ENCODE results near the gene CEP290.
A peak's percentile ranks its signal among the peaks of the same experiment; 100 is the strongest.

CEP290 gene, protein sequence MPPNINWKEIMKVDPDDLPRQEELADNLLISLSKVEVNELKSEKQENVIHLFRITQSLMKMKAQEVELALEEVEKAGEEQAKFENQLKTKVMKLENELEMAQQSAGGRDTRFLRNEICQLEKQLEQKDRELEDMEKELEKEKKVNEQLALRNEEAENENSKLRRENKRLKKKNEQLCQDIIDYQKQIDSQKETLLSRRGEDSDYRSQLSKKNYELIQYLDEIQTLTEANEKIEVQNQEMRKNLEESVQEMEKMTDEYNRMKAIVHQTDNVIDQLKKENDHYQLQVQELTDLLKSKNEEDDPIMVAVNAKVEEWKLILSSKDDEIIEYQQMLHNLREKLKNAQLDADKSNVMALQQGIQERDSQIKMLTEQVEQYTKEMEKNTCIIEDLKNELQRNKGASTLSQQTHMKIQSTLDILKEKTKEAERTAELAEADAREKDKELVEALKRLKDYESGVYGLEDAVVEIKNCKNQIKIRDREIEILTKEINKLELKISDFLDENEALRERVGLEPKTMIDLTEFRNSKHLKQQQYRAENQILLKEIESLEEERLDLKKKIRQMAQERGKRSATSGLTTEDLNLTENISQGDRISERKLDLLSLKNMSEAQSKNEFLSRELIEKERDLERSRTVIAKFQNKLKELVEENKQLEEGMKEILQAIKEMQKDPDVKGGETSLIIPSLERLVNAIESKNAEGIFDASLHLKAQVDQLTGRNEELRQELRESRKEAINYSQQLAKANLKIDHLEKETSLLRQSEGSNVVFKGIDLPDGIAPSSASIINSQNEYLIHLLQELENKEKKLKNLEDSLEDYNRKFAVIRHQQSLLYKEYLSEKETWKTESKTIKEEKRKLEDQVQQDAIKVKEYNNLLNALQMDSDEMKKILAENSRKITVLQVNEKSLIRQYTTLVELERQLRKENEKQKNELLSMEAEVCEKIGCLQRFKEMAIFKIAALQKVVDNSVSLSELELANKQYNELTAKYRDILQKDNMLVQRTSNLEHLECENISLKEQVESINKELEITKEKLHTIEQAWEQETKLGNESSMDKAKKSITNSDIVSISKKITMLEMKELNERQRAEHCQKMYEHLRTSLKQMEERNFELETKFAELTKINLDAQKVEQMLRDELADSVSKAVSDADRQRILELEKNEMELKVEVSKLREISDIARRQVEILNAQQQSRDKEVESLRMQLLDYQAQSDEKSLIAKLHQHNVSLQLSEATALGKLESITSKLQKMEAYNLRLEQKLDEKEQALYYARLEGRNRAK (N-terminal part only)

DNA sequence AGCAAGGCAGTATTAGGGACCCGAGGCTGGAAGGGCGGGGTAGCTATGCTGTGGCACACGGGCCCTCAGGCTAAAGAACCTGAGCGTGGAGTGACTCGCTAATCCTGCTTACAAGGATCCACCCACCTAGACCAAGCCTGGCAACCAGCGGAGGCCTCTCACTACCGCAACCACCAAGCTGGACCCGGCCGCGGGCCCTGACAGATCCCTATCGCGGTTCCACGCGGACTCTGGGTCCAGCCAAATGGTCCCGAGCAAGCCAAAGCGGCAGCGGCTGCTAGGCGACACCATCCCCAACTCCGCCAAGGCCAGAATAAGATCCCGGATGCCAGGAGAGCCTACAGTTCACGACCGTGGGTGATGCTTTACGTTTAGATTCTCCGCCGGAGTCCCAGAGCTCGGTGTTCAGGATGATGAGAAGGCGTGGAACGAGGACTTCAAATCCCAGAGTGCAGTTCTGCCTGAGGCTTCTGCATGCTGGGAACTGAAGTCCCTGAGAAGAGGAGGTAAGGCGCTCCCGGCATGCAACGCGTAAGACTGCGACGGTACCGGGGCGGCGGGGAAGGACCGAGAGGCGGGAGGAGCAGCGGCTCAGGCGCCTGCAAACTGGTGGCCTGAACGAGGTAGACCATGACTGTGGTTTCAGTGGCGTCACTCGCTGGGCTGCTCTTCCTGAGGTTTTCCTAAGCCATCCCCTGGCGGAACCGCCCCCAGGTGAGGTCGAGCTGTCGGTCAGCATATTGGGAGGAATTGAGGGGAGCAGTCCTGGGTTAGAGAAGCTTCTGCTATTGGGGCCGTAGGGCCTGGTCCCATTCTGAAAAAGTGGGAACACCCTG, at the start of gene CEP290, which contains the start of gene TMTC3:
Gene CEP290, minus strand, starts transcription at position 315 of the 836 bp plus-strand sequence. CDS start 781 bp downstream, outside the sequence.
Gene TMTC3, plus strand, starts transcription at position 534 of the 836 bp plus-strand sequence. CDS start 6,009 bp downstream, outside the sequence.
- DNase-seq: peak; percentile 88 to 92

DNA sequence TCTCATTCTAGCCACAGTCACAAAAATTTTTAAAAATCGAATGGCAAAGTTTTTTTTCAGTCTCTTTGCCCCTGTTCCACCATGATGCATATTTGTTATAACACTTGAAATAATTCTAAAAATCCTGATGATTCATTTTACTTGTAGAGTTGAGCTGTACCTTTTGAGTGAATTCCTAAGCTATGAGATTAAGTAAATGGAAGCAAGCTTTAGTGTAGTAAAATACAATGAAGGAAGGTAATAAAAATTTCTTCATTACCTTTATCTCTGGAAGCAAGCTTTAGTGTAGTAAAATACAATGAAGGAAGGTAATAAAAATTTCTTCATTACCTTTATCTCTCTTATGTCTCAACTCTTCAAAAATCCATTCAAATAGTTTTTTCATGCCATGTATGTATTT, 46.3 kb upstream of the CEP290 start:
- no peak for DNase-seq

DNA sequence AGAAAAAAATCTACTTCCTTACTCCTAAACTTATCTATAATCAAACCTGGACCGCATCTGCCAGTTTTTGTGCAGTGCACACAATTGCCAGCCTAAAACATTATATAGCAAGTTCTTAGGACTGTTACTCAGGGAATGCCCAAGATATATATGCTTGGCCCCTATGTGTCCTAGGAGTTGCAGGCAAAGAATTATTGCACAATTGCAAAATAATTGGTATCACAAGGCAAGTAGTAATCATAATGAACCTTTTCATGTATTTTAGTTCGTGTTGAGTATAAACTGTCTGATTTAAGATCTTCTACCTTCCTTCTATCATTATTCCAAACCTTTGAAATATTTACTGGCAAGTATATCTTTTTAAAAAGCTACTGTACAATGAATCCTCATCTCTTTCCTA, 45.7 kb upstream of the CEP290 start:
- no peak for DNase-seq

DNA sequence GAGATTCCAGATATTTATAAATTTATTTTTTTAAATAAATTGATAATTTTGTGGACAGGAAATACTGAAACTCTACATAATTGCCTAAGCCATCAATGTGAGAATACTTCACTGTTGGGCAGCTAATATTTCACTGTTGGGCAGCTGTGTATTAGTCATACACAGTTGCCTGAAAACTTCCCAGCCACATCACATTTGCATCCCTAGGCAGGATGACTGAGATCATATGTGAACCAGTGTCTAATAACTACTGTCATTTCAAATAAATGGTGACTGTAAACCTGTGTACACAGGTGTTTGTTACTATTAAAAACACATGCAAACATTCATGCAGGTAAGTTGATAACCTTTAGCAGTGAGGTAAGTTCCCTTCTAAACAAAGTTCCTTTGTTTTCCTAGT, 44.1 kb upstream of the CEP290 start:
- DNase-seq: no peak

DNA sequence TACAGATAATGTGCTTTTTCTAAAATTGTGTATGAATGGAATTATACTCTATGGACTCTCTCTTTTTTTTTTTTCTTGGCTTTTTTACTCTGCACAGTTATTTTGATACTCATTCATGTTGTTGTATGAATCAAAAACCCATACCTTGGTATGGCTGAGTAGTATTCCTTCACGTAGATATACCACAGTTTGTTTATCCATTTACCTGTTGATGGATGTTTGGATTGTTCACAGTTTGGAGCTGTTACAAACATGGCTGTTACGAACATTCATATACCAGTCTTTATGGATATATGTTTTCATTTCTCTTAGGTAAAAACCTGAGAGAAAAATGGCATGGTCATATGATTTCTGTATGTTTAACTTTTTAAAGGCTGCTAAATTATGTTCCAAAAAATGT, 43.4 kb upstream of the CEP290 start:
- no peak for DNase-seq

DNA sequence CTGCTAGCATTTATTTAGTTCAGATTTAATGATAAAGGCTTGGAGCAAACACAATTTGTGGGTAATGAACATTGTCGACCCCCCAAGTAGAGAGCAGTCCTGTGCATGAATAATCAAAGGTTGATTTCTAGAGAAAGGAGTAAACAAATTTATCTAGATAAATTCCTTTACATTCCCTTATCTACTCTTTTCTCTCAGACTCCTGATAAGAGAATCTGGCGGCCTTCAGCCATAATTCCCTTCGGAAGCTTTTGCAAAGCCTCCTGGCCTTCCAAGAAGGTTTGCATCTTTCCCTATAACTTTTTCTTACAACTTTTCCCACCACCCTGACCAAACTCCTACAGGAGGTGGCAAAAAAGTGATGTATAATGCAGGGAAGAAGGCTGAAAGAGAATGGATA, 42.3 kb upstream of the CEP290 start:
- DNase-seq: no peak

DNA sequence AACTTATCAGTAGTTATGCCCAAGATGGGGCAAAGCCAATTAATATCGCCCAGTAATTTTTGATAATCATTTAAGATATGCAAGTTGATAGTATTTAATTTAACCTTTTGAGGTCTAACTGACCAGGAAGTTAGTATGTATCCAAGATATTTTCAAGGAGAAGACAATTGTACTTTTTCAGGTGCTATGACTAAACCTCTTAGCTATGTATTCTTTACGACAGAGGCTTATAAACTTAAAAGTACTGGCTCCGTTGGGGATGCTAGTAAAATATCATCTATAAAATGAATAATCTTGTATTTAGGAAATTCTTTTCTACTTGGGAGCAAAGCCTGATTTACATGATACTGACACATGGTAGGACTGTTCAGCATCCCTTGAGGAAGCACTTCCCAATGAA, 40.5 kb upstream of the CEP290 start:
- no peak for DNase-seq

DNA sequence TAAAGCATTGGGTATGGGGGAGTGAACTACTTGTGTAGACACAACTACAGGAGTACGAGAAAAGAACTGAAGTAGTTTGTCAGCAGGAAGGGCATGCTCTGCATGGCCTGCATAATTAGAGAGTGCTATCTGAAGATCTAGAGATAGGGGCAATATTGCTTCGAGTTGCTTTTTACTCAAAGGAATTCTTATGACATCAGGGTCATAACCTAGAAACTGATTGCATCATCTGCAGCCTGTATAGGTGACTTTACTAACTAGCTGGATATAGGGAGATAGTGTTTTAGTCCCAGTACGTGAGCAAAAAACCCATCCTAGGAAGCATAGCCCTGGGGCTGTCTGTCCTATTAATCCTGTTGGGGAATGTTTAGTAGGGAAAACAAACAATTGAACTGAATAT, 40.0 kb upstream of the CEP290 start:
- DNase-seq: no peak

DNA sequence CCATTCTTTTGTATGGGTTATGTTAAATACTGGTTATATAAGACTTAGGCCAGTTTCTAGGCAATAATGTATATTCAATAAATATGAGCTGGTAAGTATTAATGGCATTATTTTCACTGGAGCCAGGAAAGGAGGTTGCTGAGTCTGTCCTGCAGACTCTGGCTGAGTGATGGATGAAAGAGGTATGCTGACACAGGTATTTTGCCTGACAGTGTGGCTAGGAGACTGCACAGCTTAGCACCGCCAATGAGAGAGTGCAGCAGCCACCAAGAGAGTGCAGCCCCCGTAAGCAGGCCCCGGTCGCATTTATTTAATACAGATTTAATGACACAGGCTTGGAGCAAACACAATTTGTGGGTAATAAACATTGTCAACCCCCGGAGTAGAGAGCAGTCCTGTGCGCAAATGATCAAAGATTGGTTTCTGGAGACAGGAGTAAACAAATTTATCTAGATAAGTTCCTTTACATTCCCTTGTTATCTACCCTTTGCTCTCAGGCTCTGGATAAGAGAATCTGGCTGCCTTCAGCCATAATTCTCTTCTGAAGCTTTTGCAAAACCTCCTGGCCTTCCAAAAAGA, 37.6 kb upstream of the CEP290 start:
- DNase-seq: no peak

DNA sequence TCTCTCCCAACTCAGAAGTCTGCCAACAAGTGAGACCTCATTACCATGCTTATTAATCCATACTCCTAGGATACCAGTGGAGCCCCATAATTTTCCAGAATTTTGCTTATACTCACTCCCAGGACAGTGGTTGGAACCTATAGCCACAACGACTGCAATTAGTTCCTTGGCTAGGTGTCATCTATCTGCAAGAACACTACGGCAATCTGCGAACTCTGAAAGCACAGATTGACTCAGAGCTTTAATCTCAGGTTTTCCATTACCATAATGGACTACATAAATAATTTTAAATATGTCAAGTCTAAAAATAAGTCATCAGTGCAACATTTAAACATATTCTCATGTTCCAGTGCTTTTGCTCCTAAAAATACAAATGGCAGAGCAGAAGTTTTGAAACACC, 33.7 kb upstream of the CEP290 start:
- DNase-seq: no peak

DNA sequence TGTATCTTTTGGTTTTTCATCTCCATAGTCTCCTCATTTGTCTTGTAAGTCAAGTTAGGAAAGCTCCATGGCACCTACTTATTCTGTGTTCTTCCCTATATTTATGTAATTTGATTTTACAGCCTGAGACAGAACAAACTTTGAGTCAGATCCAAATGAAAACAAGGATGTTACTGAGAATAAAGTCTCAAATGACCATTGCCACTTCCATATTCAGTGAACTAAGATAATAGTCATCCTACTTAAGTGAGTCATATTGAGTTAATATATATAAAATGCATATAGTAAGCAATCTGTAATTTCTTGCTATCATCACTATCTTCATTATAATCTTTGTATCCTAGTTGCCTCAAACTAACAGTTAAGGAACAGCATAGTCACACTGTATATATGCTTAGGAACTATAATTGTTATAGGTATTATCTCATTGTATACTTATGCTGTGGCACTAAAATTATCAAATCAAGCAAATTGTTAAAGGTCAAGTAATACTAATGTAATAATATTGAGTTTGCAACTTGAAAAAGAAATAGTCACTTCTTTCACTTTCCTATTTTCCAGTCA, 31.0 kb upstream of the CEP290 start:
- DNase-seq: no peak

DNA sequence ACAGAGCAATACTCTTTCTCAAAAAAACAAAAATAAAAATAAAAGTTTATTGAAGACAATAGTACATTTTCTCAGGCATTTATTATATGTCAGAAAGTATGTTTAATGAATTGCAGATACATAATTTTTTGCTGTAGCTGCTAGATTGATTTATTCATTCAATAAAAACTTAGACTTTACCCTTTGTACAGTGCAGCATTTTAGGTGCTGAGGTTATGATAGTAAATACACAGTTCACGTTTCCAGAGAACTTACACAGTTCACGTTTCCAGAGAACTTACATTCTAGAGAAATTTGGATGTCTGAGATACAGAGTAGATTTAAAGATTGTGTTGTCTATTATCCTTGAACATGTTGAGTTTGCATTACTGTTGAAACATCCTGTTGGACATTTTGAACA, 25.5 kb upstream of the CEP290 start:
- DNase-seq: no peak

DNA sequence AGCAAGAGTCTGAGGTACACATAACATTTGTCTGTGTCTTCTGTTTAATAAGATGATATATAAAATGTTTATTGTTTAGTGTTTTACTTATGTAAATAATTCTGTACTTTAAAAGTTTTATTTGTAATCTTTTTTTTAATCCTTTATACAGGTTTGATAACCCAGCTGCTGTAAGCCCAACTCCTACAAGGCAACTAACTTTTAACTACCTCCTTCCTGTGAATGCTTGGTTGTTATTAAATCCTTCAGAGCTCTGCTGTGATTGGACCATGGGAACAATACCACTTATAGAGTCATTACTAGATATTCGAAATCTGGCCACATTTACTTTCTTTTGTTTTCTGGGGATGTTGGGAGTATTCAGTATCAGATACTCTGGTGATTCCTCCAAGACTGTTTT, 24.3 kb upstream of the CEP290 start:
- DNase-seq: no peak

DNA sequence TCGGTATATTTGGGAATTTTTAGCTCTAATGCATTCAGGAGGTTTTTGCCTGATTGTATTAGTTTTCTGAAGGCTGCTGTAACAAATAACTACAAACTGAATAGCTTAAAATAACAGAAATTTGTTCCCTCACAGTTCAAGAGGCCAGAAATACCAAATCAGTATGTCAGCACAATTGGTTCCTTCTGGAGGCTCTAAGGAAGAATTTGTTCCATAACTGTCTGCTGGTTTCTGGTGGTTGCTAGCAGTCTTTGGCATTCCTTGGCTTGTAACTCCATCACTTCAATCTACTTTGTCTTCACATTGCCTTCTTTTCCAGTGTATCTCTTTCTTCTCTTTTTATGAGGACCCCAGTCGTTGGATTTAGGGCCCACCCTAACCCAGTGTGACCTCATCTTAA, 21.5 kb upstream of the CEP290 start:
- DNase-seq: no peak

DNA sequence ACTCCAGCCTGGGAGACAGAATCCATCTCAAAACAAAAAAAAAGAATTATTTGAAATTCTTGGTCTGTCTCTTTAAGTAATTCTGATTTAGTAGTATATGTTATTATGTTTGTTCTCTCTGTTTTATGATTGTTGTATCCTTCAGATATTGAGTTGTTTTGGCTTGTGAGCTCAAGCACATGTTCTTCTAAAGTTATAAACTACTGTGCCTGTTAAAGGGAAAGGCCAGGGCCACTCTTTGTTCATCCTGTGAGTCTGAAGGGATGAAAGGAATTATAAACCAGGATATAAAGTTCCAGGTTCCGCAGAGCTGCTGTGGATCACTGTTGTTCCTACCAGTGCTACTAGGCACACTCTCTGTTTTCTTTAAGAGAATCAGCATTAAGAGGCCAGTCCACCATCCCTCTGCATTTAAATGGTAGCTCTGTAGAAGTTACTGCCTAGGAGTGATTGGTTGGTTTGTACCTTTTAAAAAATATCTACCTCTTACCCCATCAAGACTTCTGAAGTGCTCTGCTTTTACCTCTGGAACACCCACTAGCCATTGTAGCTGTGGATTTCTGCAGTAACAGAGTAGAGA, 14.3 kb upstream of the CEP290 start:
- DNase-seq: no peak

DNA sequence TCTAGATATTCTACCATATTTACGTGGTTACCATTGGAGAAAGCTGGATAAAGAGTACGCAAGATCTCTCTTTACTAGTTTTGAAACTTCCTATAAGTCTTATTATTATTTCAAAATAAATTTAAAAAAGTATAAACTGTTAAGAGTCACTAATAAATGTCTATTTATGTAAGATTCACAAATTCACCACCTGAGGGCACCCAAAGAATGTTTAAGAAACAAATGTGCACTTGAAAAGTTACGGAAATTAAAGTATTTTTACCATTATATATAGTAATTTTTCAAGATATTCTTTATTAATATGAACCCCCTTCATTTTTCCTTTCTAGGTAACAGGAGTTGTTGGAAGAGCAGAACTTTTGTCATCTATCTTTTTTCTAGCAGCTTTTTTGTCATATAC, 12.1 kb upstream of the CEP290 start:
- DNase-seq: no peak

DNA sequence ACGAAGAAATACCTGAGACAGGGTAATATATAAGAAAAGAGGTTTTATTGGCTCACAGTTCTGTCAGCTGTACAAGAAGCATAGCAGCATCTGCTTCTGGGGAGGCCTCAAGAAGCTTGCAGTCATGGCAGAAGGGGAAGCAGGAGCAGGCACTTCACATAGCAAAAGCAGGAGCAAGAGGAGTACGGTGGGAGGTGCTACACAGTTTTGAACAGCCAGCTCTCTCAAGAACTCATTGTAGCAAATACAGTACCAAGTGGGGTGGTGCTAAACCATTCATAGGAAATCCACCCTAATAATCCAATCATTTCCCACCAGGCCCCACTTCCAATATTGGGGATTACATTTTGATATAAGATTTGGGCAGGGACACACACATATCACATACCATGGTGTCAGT, 8.2 kb upstream of the CEP290 start:
- no peak for DNase-seq

DNA sequence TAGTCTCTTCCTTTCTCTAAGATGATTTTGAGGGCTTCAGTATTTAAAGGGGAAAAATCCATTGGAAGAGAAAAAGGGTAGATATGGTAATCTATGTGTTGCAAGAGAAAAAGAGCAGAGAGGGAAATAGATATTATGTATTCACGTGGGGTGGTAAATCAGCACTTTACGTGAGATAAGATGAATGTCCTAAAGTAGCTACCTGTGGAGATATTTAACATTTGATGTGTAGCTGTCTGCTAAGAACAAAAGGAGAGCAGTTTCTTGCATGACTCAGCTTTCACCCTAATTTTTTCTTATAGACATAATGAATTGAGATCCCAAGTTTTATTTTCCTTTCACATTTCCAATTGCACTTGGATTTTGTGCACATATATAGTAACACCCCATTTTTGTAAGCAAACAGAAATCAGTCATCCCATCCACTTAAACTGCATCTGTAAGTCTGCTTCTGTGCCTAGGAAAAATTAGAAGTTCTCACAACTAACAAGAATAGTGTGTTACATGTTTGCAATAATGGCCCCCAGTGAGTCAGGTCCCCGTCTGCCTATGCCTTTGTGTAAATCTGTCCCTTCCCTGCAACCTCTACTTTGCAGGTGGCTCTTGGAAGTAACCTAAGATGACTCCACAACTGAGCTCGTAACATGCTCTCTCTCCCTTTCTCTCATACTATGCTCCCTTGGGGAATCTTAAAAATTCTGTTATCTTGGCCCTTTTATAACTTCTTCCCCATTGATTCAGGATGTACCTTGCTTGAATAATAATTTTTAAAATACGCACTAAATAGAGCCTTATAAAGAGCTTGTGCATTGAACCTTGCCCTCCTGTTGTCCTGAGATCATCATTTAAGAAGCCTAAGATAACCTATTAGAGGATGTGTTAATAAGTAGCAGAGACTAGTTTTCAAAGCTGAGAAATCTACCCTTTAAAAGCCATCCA, 3.9 kb upstream of the CEP290 start:
- DNase-seq: no peak

DNA sequence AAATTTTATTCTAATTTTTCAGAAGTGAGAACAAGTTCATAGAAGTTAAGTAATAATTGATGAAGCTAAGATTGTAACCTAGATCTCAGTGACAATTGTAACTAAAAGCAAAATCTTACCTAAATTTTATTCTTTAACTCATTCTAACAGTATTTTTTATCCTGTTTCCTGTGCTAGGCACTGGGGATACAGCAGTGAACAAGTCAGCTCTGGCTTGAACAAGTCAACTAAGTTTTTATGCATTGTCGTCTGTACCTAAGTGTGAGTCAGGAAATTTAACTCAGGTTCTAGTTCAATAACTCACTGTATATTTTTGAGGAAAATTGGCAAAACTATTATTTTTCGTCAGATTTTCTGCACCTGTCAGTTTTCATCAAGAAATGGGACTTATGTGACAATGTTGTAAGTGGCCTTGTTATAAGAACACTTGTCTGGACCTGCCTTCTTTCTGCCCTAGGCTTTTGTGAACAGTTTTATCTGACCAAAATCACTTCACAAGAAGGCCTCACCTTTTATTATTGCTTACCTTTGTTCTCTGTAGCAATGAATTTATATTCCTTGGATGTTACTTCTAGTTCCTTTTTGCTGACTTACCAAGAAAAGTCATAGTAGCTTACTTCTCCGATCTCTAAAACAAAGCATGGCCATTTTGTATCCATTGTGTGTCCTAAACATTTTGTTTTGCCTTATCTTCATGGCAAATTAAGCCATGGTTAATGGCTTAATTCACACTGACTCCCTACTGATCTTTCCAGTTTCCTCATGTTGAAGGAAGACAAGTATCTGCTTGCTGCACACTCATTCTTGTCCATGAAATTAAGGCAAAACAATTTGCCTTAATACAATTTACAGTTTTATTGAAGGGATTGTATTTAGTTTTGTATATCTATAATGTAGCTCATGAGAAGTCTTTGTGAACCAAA, 2.9 kb upstream of the CEP290 start:
- no peak for DNase-seq
